GM18951 (cell line): ENCODE measurements around the gene EFCAB6.

ENCODE experiments used
- POLR2A ChIP-seq: IDR thresholded peaks from 4 replicates; pipeline ENCODE4 v1.6.1; 2011; ENCODE audit warnings: mild to moderate bottlenecking; ENCODE audit not compliant: insufficient read length, insufficient read depth; ENCODE audit errors: extremely low read depth
- in situ Hi-C: fragments of 300-500 bp; cut with MboI; formaldehyde crosslinking; loops from one replicate; pipeline ENCODE4 v1.12.0; 2022; ENCODE audit warnings: low sequenced_read_pairs, mixed read lengths, inconsistent platforms; ENCODE audit not compliant: unreplicated experiment

The EFCAB6 gene

GRCh38 chr22:43800970-43801369 lies 11.1 kb downstream of the EFCAB6 start:
- TF ChIP-seq POLR2A = no peak
- in situ Hi-C loops = no loop called here

- in situ Hi-C loops = no loop called here
- no peak for TF ChIP-seq POLR2A
These were observed 13.6 kb downstream of the EFCAB6 start for GRCh38 chr22:43798492-43798891.

DNA sequence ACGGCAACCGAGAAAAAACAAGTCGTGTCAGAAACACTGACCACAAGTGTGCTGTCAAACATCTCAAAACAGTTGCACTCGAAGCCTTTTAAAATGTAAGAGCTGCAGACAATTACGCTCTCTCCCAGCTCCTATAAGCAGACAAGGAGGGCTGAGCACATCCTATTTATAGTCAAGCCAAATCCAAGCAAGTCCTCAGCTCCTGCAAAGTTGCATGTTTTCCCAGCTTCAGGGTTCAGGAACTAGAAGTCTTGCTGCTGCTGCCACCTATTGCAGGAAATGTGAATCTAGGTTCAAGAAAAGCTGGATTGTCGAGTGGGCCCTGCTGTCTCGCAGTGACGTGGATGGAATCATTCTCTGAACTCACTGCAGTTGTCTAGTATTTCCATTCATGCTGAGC lies 15.5 kb downstream of the EFCAB6 start:
- in situ Hi-C loops = no loop called here
- TF ChIP-seq POLR2A = no peak

- in situ Hi-C loops = no loop called here
- TF ChIP-seq POLR2A = no peak
These were observed 16.8 kb downstream of the EFCAB6 start for GRCh38 chr22:43795320-43795719.

- TF ChIP-seq POLR2A = no peak
- in situ Hi-C loops = no loop called here
These were observed 19.2 kb downstream of the EFCAB6 start for GRCh38 chr22:43792905-43793304.

GRCh38 chr22:43789452-43789851 lies 22.7 kb downstream of the EFCAB6 start:
- no peak for TF ChIP-seq POLR2A
- in situ Hi-C loops = no loop called here

GRCh38 chr22:43783777-43784176 lies 28.3 kb downstream of the EFCAB6 start:
- TF ChIP-seq POLR2A = no peak
- in situ Hi-C loops = no loop called here

DNA sequence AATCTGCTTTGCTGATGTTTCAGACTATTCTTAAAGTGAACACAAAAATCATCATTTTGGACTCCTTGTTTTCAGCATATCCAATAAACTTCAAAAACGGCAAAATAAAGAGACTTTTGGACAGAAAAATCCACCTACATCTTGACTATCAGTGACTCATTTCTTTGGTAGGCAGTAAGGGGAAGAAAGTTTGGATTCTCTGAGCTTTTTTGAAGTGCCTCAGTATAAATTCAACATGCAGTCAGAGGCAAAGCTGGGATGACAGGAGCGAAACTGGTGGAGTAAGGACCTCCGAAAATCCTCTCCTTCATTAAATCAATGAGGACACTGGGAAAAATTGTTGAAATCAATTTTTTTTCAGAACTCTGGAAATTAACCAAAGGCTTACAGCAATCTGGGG lies 29.7 kb downstream of the EFCAB6 start:
- in situ Hi-C loops = no loop called here

GRCh38 chr22:43777286-43777685 lies 34.8 kb downstream of the EFCAB6 start:
- no peak for TF ChIP-seq POLR2A
- in situ Hi-C loops = no loop called here

More for the DNA sequence above, 29.7 kb downstream of the EFCAB6 start:
- no peak for TF ChIP-seq POLR2A

GRCh38 chr22:43776081-43776670 lies 35.9 kb downstream of the EFCAB6 start:
- in situ Hi-C loops = no loop called here
- TF ChIP-seq POLR2A = no peak

DNA sequence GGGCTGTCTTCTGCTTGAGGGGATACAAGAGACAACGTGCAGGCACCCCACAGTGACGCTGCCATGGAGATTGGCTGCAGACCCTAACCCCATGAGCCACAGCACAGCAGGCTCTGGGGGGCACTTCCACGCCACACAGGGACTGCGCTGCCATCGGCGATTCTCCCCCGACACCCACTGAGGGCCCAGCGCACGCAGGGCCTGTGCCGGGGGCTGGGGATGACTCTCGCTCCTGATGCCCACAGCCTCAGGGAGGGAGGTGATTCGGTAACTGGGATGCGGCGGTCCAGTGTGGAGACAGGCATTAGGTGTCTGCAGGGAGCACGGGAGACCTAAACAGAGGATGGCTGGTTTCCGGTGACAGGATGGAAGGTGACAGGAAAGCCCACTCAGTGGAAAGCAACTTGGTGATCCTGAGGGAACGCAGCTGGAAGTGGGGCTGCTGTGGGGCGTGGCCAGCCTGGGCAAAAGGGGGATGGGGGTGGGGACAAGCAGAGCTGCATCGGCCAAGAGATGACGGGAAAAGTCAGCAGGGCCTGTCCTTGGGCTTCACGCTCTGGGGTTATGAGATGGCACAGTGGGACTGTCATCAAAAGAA lies 37.7 kb downstream of the EFCAB6 start:
- no peak for TF ChIP-seq POLR2A
- in situ Hi-C loops = no loop called here

- TF ChIP-seq POLR2A = no peak
- in situ Hi-C loops = no loop called here
These were observed 39.3 kb downstream of the EFCAB6 start for GRCh38 chr22:43772831-43773230.

DNA sequence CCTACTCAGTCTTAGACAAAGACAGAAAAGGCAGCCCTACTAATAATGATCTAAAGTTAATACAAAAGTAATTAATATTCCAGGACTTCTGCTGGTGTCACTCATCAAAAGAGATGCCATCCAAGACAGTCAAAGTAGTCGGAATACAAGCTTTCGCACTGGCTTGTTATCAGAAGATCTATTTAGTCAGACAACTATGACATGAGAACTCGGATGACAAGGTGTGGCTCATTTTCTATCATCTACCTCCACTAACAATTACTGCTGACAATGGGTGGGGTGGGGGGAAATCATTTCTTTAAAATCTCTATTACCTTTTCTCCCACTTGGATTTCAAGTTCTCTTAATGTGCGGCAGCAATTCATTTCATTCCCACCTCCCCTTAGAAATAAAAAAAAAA lies 56.7 kb downstream of the EFCAB6 start:
- TF ChIP-seq POLR2A = no peak
- in situ Hi-C loops = no loop called here

GRCh38 chr22:43755011-43755410 lies 57.1 kb downstream of the EFCAB6 start:
- TF ChIP-seq POLR2A = no peak
- in situ Hi-C loops = no loop called here

GRCh38 chr22:43754176-43754575 lies 57.9 kb downstream of the EFCAB6 start:
- TF ChIP-seq POLR2A = no peak
- in situ Hi-C loops = no loop called here

GRCh38 chr22:43753688-43754087 lies 58.4 kb downstream of the EFCAB6 start:
- no peak for TF ChIP-seq POLR2A
- in situ Hi-C loops = no loop called here
